GM12878 (cell line): ENCODE measurements around the gene NR1I2.

ENCODE experiments used
- CEBPB ChIP-seq, 2 experiments: fragments of 150-350 bp in 1 of 2; IDR thresholded peaks; 2 replicates each; pipeline ENCODE4 v1.6.1; 2012 to 2014; ENCODE audit warnings: low read depth in 2 of 2, low read length in 2 of 2, borderline replicate concordance in 1 of 2, inconsistent platforms in 1 of 2
- TAF1 ChIP-seq: IDR thresholded peaks from 2 replicates; pipeline ENCODE4 v1.6.1; 2011; ENCODE audit warnings: mild to moderate bottlenecking, low read depth, low read length, borderline replicate concordance

GRCh38 chr3:119808843-119809242 lies 26.9 kb downstream of the NR1I2 start:
- no peak for TF ChIP-seq CEBPB (IDR thresholded peaks at IDR 0.05; ENCODE audit: borderline replicate concordance in 1 of 2, low read depth in 2 of 2, low read length in 2 of 2)
- TF ChIP-seq TAF1, result no peak
